GM12878 (cell line): ENCODE data around the gene VSIG8. TPM values are rescaled to one million over a fixed set of nuclear protein-coding genes. Genes with fewer than 3 reads are reported as not detected.

Experiments
- ATAC-seq: fragments of 200-7000 bp; cut with Tn5 transposase; 3 replicates; pipeline ENCODE4 v1.9.1; 2020; ENCODE audit warnings: mild to moderate bottlenecking, moderate library complexity
- BruUV-seq: library from RNA; stranded (reverse); fragments of 400-500 nt; replicated peaks from 2 replicates; lab custom pipeline; 2021; lab: Mats Ljungman, UMichigan
- CTCF ChIA-PET: fragments of 300-600 bp; sonication (Branson Sonifier 250); formaldehyde crosslinking; extraction: SDS; loops from one replicate; lab custom pipeline; 2021; ENCODE audit warnings: inconsistent platforms; lab: Yijun Ruan, JAX
- POLR2A ChIA-PET: fragments of 350-600 bp; formaldehyde crosslinking; extraction: SDS; loops from one replicate; lab custom pipeline; 2021; ENCODE audit warnings: inconsistent platforms; lab: Charles Lee
- RAD21 ChIA-PET: fragments of 300-600 bp; sonication (Branson Sonifier 250); formaldehyde crosslinking; loops from one replicate; lab custom pipeline; 2023; ENCODE audit warnings: antibody characterized with exemption; ENCODE audit not compliant: unreplicated experiment; lab: Charles Lee
- SMC1A ChIA-PET: fragments of 300-600 bp; sonication (Branson Sonifier 250); formaldehyde crosslinking; loops from one replicate; lab custom pipeline; 2023; ENCODE audit not compliant: unreplicated experiment, uncharacterized antibody; lab: Charles Lee
- DNase-seq: peaks from one replicate; pipeline ENCODE4 v3.0.0-alpha.2; 2011; ENCODE audit warnings: low read depth, low spot score
- FAIRE-seq: peaks from 3 replicates; lab custom pipeline; 2011; peaks lifted over from hg19 to GRCh38; lab: Jason Lieb, UNC
- H2AFZ ChIP-seq: 2 replicates; pipeline ENCODE4 v1.6.0; 2011; ENCODE audit warnings: low read depth, low read length, control low read depth; ENCODE audit not compliant: control insufficient read depth
- H3K27ac ChIP-seq: 2 replicates; pipeline ENCODE4 v1.5.1; 2011; ENCODE audit warnings: control low read depth; ENCODE audit not compliant: control insufficient read depth, insufficient read depth
- H3K27me3 ChIP-seq, 2 experiments: replicated peaks in 1 of 2; 2 replicates each; pipeline versions ENCODE4 v1.6.0 to v1.6.1; 2011; ENCODE audit warnings: low read length in 1 of 2; ENCODE audit not compliant: control insufficient read depth in 2 of 2, insufficient read depth in 2 of 2
- H3K36me3 ChIP-seq, 2 experiments: 2 replicates each; pipeline ENCODE4 v1.5.1; 2011; ENCODE audit warnings: low read length in 1 of 2; ENCODE audit not compliant: control insufficient read depth in 2 of 2, insufficient read depth in 2 of 2
- H3K4me1 ChIP-seq: 2 replicates; pipeline ENCODE4 v1.6.1; 2011; ENCODE audit warnings: mild to moderate bottlenecking, low read length, moderate library complexity, mixed read lengths; ENCODE audit not compliant: control insufficient read depth, insufficient read depth
- H3K4me2 ChIP-seq: 2 replicates; pipeline ENCODE4 v1.6.0; 2011; ENCODE audit warnings: control low read depth; ENCODE audit not compliant: control insufficient read depth, insufficient read depth
- H3K4me3 ChIP-seq: fragments of 200-600 bp; sonication (generic); 2 replicates; pipeline ENCODE4 v1.5.1; 2016
- H3K79me2 ChIP-seq: 2 replicates; pipeline ENCODE4 v1.6.0; 2011; ENCODE audit warnings: low read length; ENCODE audit not compliant: control insufficient read depth, insufficient read depth
- H3K9ac ChIP-seq: 2 replicates; pipeline ENCODE4 v1.8.0; 2011; ENCODE audit warnings: low read length, control low read depth, mixed read lengths; ENCODE audit not compliant: control insufficient read depth, insufficient read depth
- H3K9me3 ChIP-seq: replicated peaks from 3 replicates; pipeline ENCODE4 v1.5.1; 2011; ENCODE audit warnings: mild to moderate bottlenecking, low read length; ENCODE audit not compliant: control insufficient read depth, insufficient read depth
- H4K20me1 ChIP-seq: 2 replicates; pipeline ENCODE4 v1.6.0; 2011; ENCODE audit not compliant: control insufficient read depth, insufficient read depth
- CHD4 ChIP-seq: fragments of 200-600 bp; sonication (generic); IDR thresholded peaks from 2 replicates; pipeline ENCODE4 v1.6.1; 2016; ENCODE audit warnings: mild to moderate bottlenecking
- MAX ChIP-seq: IDR thresholded peaks from 2 replicates; pipeline ENCODE4 v1.6.1; 2012; ENCODE audit warnings: low read depth, low read length, improper control_type of control experiment
- PAX5 ChIP-seq: IDR thresholded peaks from 2 replicates; pipeline ENCODE4 v1.6.1; 2011; ENCODE audit warnings: low read depth, low read length, borderline replicate concordance
- PBX3 ChIP-seq: IDR thresholded peaks from 2 replicates; pipeline ENCODE4 v1.6.1; 2011; ENCODE audit warnings: mild to moderate bottlenecking, low read depth, low read length, moderate library complexity; ENCODE audit not compliant: insufficient replicate concordance
- PKNOX1 ChIP-seq: fragments of 450-650 bp; IDR thresholded peaks from 2 replicates; pipeline ENCODE4 v1.6.1; 2016; ENCODE audit warnings: mild to moderate bottlenecking
- WRNIP1 ChIP-seq: IDR thresholded peaks from 2 replicates; pipeline ENCODE4 v1.6.1; 2011; ENCODE audit warnings: low read depth, low read length, improper control_type of control experiment, borderline replicate concordance
- WGBS: methylation state at CpG from one replicate; pipeline ENCODE4 v1.1.6; 2016; ENCODE audit warnings: low lambda C conversion rate; ENCODE audit not compliant: insufficient replicate concordance, insufficient coverage; ENCODE audit errors: missing lambda C conversion rate; 5-methylcytosine and 5-hydroxymethylcytosine counted together
- in situ Hi-C: fragments of 300-500 bp; cut with MboI; formaldehyde crosslinking; loops from 9 replicates; pipeline ENCODE4 v1.14.3; 2018; ENCODE audit warnings: mixed read lengths
- intact Hi-C: fragments of 100-400 bp; cut with micrococcal nuclease; formaldehyde crosslinking; loops from one replicate; pipeline ENCODE4 v1.14.2; 2022; ENCODE audit not compliant: unreplicated experiment
- polyA plus RNA-seq, 11 experiments: library from polyadenylated mRNA; depleted of rRNA in 4 of 11; unstranded in 6 of 11; stranded (reverse) in 5 of 11; fragments of >200 nt; fragmentation: Nextera tagmentation in 4 of 11; fragmentation: Illumina TruSeq in 1 of 11; extraction: Ambion mirVana in 4 of 11; extraction: Trizol in 1 of 11; gene quantifications; 1 replicate in 1 of 11; 2 replicates in 10 of 11; pipeline versions ENCODE4 v1.2.1 to v1.2.3, GENCODE V29; 2011 to 2016; ENCODE audit warnings: inconsistent platforms in 2 of 11, missing spikeins in 2 of 11, low read depth in 1 of 11
- total RNA-seq, 4 experiments: library from RNA; depleted of rRNA in 3 of 4; stranded (reverse); fragments of >200 nt in 3 of 4; fragmentation: Illumina TruSeq in 1 of 4; extraction: Trizol in 1 of 4; gene quantifications; 2 replicates each; pipeline versions ENCODE4 v1.2.1 to v1.2.3, GENCODE V29; 2013 to 2021

Gene VSIG8
- total and polyA plus RNA-seq, 10 of the 15 experiments (the other 5 are each of a cell fraction or from before 2014, with no cell fraction given): not detected

- TF ChIP-seq PBX3: peak; percentile 49
- no peak for TF ChIP-seq PAX5
- no peak for TF ChIP-seq CHD4
- peak; percentile 48; the same call in 1 of the 2 replicates for TF ChIP-seq PKNOX1
- no peak for TF ChIP-seq MAX
- no peak for TF ChIP-seq WRNIP1
- Histone ChIP-seq H3K4me1 (peaks cover 35% of the 10 kb centered on the region), H3K27me3 (peaks cover 0 to 4% of the 10 kb centered on the region in 2 experiments; a peak in 1 of 4 replicates), H2AFZ (no peak overlapping the region), H3K79me2 (no peaks in the 10 kb centered on the region), H3K9ac (no peak overlapping the region), H3K9me3 (peaks cover 2% of the 10 kb centered on the region; the same call in 1 of the 3 replicates), H4K20me1 (no peaks in the 10 kb centered on the region), H3K4me2 (peak overlapping the region; percentile 30; the same call in 1 of the 2 replicates), H3K36me3 (no peaks in the 10 kb centered on the region), H3K27ac (no peak overlapping the region), H3K4me3 (no peak overlapping the region)
- ChIA-PET RAD21 (interaction anchor here (1.0 to 1.5 kb wide), 2 partner anchors 65 to 109 kb away, joined by 3 read pairs; no protein-coding TSS in a partner anchor), SMC1A (interaction anchor here (0.7 kb wide), 2 partner anchors 11 to 24 kb away, joined by 3 read pairs; partner anchors contain the start of gene FCRL6), CTCF (interaction anchor here (1.3 to 16.1 kb wide), 4 partner anchors 24 to 96 kb away, joined by 3 to 178 read pairs (median 10); partner anchors contain the start of gene FCRL6), POLR2A (interaction anchor here (1.0 kb wide), 1 partner anchor 26 kb away, joined by 3 read pairs; no protein-coding TSS in a partner anchor)
- BruUV-seq: no TSS peak
- ATAC-seq (no peak), FAIRE-seq (no peak), DNase-seq (no peak)
- 32% methylated on average over 3 of the region's 3 CpGs for WGBS
- intact Hi-C loops: loop anchor here (5.0 kb wide), 1 partner anchor 43 kb away; the partner anchor contains the start of gene DUSP23
- in situ Hi-C loops: no loop called here
Measured at GRCh38 chr1:159825564-159825963, 36.9 kb downstream of the VSIG8 start.
